ENCODE data around the gene ST8SIA6.

- TF ChIP-seq RAD21 (conservative IDR thresholded peaks at IDR 0.05 in 1 of 2, IDR thresholded peaks at IDR 0.05 in 1 of 2) (no peak), CTCF (IDR thresholded peaks at IDR 0.05) (no peak), MAX (IDR thresholded peaks at IDR 0.05) (no peak)
These were observed 114.1 kb downstream of the ST8SIA6 start for GRCh38 chr10:17340144-17340829.
